Measurements from ENCODE around the gene ALG2.

The ALG2 gene

GRCh38 chr9:99262949-99263418 is 41.2 kb upstream of the ALG2 start:
- H3K27me3 ChIP-seq (ENCODE audit: insufficient read depth, poor library complexity, severe bottlenecking), result no peaks in the 10 kb centered on the region
- no peak for DNase-seq (ENCODE audit: low read depth in 1 of 2, low spot score in 1 of 2)
- H3K27ac ChIP-seq (replicated peaks), result no peak overlapping the region
- no peak for TF ChIP-seq POLR2AphosphoS5 (IDR thresholded peaks at IDR 0.05; ENCODE audit: low read depth)
- no peak for TF ChIP-seq SPI1 (IDR thresholded peaks at IDR 0.05; ENCODE audit: borderline replicate concordance, low read depth)
- TF ChIP-seq, protein P1, sequence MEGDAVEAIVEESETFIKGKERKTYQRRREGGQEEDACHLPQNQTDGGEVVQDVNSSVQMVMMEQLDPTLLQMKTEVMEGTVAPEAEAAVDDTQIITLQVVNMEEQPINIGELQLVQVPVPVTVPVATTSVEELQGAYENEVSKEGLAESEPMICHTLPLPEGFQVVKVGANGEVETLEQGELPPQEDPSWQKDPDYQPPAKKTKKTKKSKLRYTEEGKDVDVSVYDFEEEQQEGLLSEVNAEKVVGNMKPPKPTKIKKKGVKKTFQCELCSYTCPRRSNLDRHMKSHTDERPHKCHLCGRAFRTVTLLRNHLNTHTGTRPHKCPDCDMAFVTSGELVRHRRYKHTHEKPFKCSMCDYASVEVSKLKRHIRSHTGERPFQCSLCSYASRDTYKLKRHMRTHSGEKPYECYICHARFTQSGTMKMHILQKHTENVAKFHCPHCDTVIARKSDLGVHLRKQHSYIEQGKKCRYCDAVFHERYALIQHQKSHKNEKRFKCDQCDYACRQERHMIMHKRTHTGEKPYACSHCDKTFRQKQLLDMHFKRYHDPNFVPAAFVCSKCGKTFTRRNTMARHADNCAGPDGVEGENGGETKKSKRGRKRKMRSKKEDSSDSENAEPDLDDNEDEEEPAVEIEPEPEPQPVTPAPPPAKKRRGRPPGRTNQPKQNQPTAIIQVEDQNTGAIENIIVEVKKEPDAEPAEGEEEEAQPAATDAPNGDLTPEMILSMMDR (IDR thresholded peaks at IDR 0.05; ENCODE audit: insufficient read depth, low read length), result no peak
- no peak for TF ChIP-seq GABPA (IDR thresholded peaks at IDR 0.05; ENCODE audit: low read depth)
- TF ChIP-seq, protein P2, sequence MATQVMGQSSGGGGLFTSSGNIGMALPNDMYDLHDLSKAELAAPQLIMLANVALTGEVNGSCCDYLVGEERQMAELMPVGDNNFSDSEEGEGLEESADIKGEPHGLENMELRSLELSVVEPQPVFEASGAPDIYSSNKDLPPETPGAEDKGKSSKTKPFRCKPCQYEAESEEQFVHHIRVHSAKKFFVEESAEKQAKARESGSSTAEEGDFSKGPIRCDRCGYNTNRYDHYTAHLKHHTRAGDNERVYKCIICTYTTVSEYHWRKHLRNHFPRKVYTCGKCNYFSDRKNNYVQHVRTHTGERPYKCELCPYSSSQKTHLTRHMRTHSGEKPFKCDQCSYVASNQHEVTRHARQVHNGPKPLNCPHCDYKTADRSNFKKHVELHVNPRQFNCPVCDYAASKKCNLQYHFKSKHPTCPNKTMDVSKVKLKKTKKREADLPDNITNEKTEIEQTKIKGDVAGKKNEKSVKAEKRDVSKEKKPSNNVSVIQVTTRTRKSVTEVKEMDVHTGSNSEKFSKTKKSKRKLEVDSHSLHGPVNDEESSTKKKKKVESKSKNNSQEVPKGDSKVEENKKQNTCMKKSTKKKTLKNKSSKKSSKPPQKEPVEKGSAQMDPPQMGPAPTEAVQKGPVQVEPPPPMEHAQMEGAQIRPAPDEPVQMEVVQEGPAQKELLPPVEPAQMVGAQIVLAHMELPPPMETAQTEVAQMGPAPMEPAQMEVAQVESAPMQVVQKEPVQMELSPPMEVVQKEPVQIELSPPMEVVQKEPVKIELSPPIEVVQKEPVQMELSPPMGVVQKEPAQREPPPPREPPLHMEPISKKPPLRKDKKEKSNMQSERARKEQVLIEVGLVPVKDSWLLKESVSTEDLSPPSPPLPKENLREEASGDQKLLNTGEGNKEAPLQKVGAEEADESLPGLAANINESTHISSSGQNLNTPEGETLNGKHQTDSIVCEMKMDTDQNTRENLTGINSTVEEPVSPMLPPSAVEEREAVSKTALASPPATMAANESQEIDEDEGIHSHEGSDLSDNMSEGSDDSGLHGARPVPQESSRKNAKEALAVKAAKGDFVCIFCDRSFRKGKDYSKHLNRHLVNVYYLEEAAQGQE (IDR thresholded peaks at IDR 0.05; ENCODE audit: insufficient replicate concordance, low read depth), result no peak
- H3K4me3 ChIP-seq (replicated peaks; ENCODE audit: insufficient read depth, low read length), result no peak overlapping the region

GRCh38 chr9:99261923-99262322 is 40.2 kb upstream of the ALG2 start:
- Histone ChIP-seq H3K4me3 (replicated peaks; ENCODE audit: insufficient read depth, low read length) (no peak overlapping the region), H3K27me3 (ENCODE audit: insufficient read depth, poor library complexity, severe bottlenecking) (no peaks in the 10 kb centered on the region), H3K27ac (replicated peaks) (no peak overlapping the region)
- DNase-seq (ENCODE audit: low read depth in 1 of 2, low spot score in 1 of 2), result no peak
- TF ChIP-seq POLR2AphosphoS5 (IDR thresholded peaks at IDR 0.05; ENCODE audit: low read depth) (no peak), GABPA (IDR thresholded peaks at IDR 0.05; ENCODE audit: low read depth) (no peak), SPI1 (IDR thresholded peaks at IDR 0.05; ENCODE audit: borderline replicate concordance, low read depth) (no peak)
- TF ChIP-seq, protein P2 (IDR thresholded peaks at IDR 0.05; ENCODE audit: insufficient replicate concordance, low read depth), result no peak
- TF ChIP-seq, protein P1 (IDR thresholded peaks at IDR 0.05; ENCODE audit: insufficient read depth, low read length), result no peak

GRCh38 chr9:99259231-99259918 is 37.6 kb upstream of the ALG2 start:
- H3K4me3 ChIP-seq (replicated peaks; ENCODE audit: insufficient read depth, low read length), result no peak overlapping the region
- no peak for TF ChIP-seq SPI1 (IDR thresholded peaks at IDR 0.05; ENCODE audit: borderline replicate concordance, low read depth)
- no peak for DNase-seq (ENCODE audit: low read depth in 1 of 2, low spot score in 1 of 2)
- no peak overlapping the region for H3K27ac ChIP-seq (replicated peaks)
- H3K27me3 ChIP-seq (ENCODE audit: insufficient read depth, poor library complexity, severe bottlenecking), result no peaks in the 10 kb centered on the region

DNA sequence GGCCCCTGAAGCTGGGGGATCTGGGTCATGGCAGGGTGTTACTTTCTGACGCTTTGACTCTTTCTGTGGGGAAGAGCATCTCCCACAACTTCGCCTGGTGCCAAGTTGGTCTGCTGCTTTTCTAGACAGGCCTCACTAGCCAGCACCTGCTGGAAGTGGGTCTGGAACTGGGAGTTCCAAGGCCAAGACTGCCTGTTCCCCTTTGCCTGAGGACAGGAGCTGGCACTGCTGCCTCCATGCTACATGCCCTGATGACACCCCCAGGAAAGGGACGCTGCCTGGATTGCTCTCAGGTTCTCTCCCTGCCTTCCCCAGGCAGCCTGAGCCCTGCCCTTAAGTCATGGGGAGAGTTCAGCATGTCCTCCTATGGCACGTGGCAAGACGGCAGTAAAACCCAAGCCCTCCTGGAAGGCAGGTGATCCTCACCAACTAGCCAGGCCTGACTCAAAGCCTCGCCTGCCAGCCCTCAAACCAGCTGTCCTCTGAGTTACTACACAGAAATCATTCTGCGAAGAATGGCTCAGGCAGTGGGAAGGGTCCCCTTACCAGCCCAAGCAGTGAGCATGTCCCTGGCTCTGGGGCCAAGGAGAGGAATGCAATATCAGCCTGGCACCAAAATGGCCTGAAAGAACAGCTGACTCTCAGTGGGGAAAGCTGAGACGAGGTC is 36.1 kb upstream of the ALG2 start:
- Histone ChIP-seq H3K27me3 (ENCODE audit: insufficient read depth, poor library complexity, severe bottlenecking) (no peaks in the 10 kb centered on the region), H3K27ac (replicated peaks) (no peak overlapping the region), H3K4me3 (replicated peaks; ENCODE audit: insufficient read depth, low read length) (no peak overlapping the region)
- DNase-seq (ENCODE audit: low read depth in 1 of 2, low spot score in 1 of 2), result no peak
- TF ChIP-seq POLR2AphosphoS5 (IDR thresholded peaks at IDR 0.05; ENCODE audit: low read depth), result no peak
- TF ChIP-seq, protein P2 (IDR thresholded peaks at IDR 0.05; ENCODE audit: insufficient replicate concordance, low read depth), result no peak

Data from HL-60 (cell line).